IMR-90 (cell line): ENCODE measurements around the gene PBXIP1. TPM values are rescaled to one million over a fixed set of nuclear protein-coding genes. Genes with fewer than 3 reads are reported as not detected.

Experiments used
- ATAC-seq: fragments of 200-7000 bp; cut with Tn5 transposase; 2 replicates; pipeline ENCODE4 v1.9.1; 2020; ENCODE audit warnings: low read depth, mild to moderate bottlenecking, moderate library complexity
- BruUV-seq: library from RNA; stranded (reverse); fragments of 400-500 nt; replicated peaks from 2 replicates; lab custom pipeline; 2021; lab: Mats Ljungman, UMichigan
- CTCF ChIA-PET: fragments of 300-600 bp; formaldehyde crosslinking; extraction: SDS; loops from one replicate; lab custom pipeline; 2021; ENCODE audit warnings: antibody characterized with exemption; lab: Yijun Ruan, JAX
- POLR2A ChIA-PET: fragments of 300-600 bp; sonication (Branson Sonifier 250); formaldehyde crosslinking; loops from one replicate; lab custom pipeline; 2022; ENCODE audit warnings: antibody characterized with exemption; ENCODE audit not compliant: unreplicated experiment; lab: Charles Lee
- DNase-seq: peaks from one replicate; pipeline ENCODE4 v3.0.0; 2013
- H2AFZ ChIP-seq: replicated peaks from 2 replicates; pipeline ENCODE3; 2013; ENCODE audit warnings: low read length, mild to moderate bottlenecking; ENCODE audit not compliant: poor library complexity
- H2AK5ac ChIP-seq: 2 replicates; pipeline ENCODE4 v1.6.1; 2013; ENCODE audit warnings: low read depth, low read length, inconsistent platforms
- H2AK9ac ChIP-seq: replicated peaks from 2 replicates; pipeline ENCODE3; 2013; ENCODE audit warnings: mild to moderate bottlenecking, low read depth, low read length, moderate library complexity; ENCODE audit not compliant: poor library complexity
- H2BK120ac ChIP-seq: 2 replicates; pipeline ENCODE4 v1.6.1; 2013; ENCODE audit warnings: low read depth, low read length, inconsistent platforms
- H2BK15ac ChIP-seq: 3 replicates; pipeline ENCODE4 v1.6.1; 2013; ENCODE audit warnings: low read depth, low read length, inconsistent platforms
- H2BK20ac ChIP-seq: 2 replicates; pipeline ENCODE4 v1.6.1; 2013; ENCODE audit warnings: low read depth, mild to moderate bottlenecking, inconsistent platforms, low read length, moderate library complexity
- H2BK5ac ChIP-seq: 2 replicates; pipeline ENCODE4 v1.6.1; 2013; ENCODE audit warnings: mild to moderate bottlenecking, low read depth, low read length, inconsistent platforms; ENCODE audit not compliant: poor library complexity, severe bottlenecking
- H3K14ac ChIP-seq: replicated peaks from 2 replicates; pipeline ENCODE4 v1.6.1; 2013; ENCODE audit warnings: low read depth, low read length, inconsistent platforms
- H3K18ac ChIP-seq: 2 replicates; pipeline ENCODE4 v1.6.1; 2013; ENCODE audit warnings: low read depth, low read length, control low read depth
- H3K23ac ChIP-seq: 2 replicates; pipeline ENCODE4 v1.6.1; 2013; ENCODE audit warnings: low read depth, low read length, inconsistent platforms
- H3K27ac ChIP-seq: 2 replicates; pipeline ENCODE4 v1.5.1; 2013; ENCODE audit warnings: mild to moderate bottlenecking, control low read depth, low read length; ENCODE audit not compliant: insufficient read depth
- H3K27me3 ChIP-seq: 2 replicates; pipeline ENCODE4 v1.6.1; 2013; ENCODE audit warnings: low read length; ENCODE audit not compliant: control insufficient read depth, insufficient read depth
- H3K36me3 ChIP-seq: 2 replicates; pipeline ENCODE4 v1.6.1; 2013; ENCODE audit warnings: low read length, mixed read lengths; ENCODE audit not compliant: control insufficient read depth, insufficient read depth
- H3K4ac ChIP-seq: 2 replicates; pipeline ENCODE4 v1.6.1; 2013; ENCODE audit warnings: low read depth, low read length, inconsistent platforms
- H3K4me1 ChIP-seq: 2 replicates; pipeline ENCODE4 v1.6.1; 2013; ENCODE audit warnings: low read length, mixed read lengths; ENCODE audit not compliant: control insufficient read depth, insufficient read depth
- H3K4me2 ChIP-seq: 2 replicates; pipeline ENCODE4 v1.6.1; 2013; ENCODE audit warnings: low read depth, mild to moderate bottlenecking, control low read depth, low read length, moderate library complexity
- H3K4me3 ChIP-seq: 2 replicates; pipeline ENCODE4 v1.5.1; 2013; ENCODE audit warnings: low read depth, mild to moderate bottlenecking, control low read depth, low read length, moderate library complexity; ENCODE audit not compliant: insufficient read depth
- H3K56ac ChIP-seq: 2 replicates; pipeline ENCODE4 v1.6.1; 2013; ENCODE audit warnings: low read length, inconsistent platforms; ENCODE audit not compliant: insufficient read depth; ENCODE audit errors: extremely low read depth
- H3K79me1 ChIP-seq, 2 experiments: 2 replicates each; pipeline ENCODE4 v1.6.1; 2013; ENCODE audit warnings: low read length in 2 of 2, inconsistent platforms in 1 of 2, low read depth in 1 of 2
- H3K9ac ChIP-seq: 2 replicates; pipeline ENCODE4 v1.6.1; 2013; ENCODE audit warnings: low read depth, low read length, control low read depth
- H3K9me1 ChIP-seq: 2 replicates; pipeline ENCODE4 v1.6.1; 2013; ENCODE audit warnings: low read length, inconsistent platforms; ENCODE audit not compliant: insufficient read depth
- H3K9me3 ChIP-seq: 2 replicates; pipeline ENCODE4 v1.6.1; 2013; ENCODE audit warnings: low read length; ENCODE audit not compliant: control insufficient read depth, insufficient read depth
- H4K20me1 ChIP-seq: 2 replicates; pipeline ENCODE4 v1.6.1; 2013; ENCODE audit warnings: low read length, inconsistent platforms; ENCODE audit not compliant: insufficient read depth
- H4K5ac ChIP-seq: 2 replicates; pipeline ENCODE4 v1.6.1; 2013; ENCODE audit warnings: mild to moderate bottlenecking, low read depth, low read length, control low read depth
- H4K8ac ChIP-seq, 2 experiments: 2 replicates each; pipeline ENCODE4 v1.6.1; 2013; ENCODE audit warnings: low read depth in 2 of 2, low read length in 2 of 2, control low read depth in 1 of 2, inconsistent platforms in 1 of 2
- H4K91ac ChIP-seq: 2 replicates; pipeline ENCODE4 v1.6.1; 2013; ENCODE audit warnings: low read depth, low read length, inconsistent platforms; ENCODE audit not compliant: insufficient read depth
- CEBPB ChIP-seq: IDR thresholded peaks from 2 replicates; pipeline ENCODE4 v1.6.1; 2012; ENCODE audit warnings: low read depth, low read length, improper control_type of control experiment
- CHD1 ChIP-seq: IDR thresholded peaks from 2 replicates; pipeline ENCODE4 v1.6.1; 2012; ENCODE audit warnings: low read depth, low read length, improper control_type of control experiment
- FOS ChIP-seq: fragments of 150-350 bp; IDR thresholded peaks from 2 replicates; pipeline ENCODE4 v1.6.1; 2016; ENCODE audit warnings: low read depth, low read length
- MAFK ChIP-seq: IDR thresholded peaks from 2 replicates; pipeline ENCODE4 v1.6.1; 2012; ENCODE audit warnings: low read depth, low read length, improper control_type of control experiment
- MAZ ChIP-seq: IDR thresholded peaks from 2 replicates; pipeline ENCODE4 v1.6.1; 2012; ENCODE audit warnings: low read depth, mild to moderate bottlenecking, low read length, improper control_type of control experiment, moderate library complexity, borderline replicate concordance
- MXI1 ChIP-seq: IDR thresholded peaks from 2 replicates; pipeline ENCODE4 v1.6.1; 2012; ENCODE audit warnings: low read depth, mild to moderate bottlenecking, low read length, moderate library complexity, borderline replicate concordance
- NFE2L2 ChIP-seq: fragments of 150-350 bp; IDR thresholded peaks from 2 replicates; pipeline ENCODE4 v1.6.1; 2016; ENCODE audit warnings: low read depth, mild to moderate bottlenecking, low read length
- POLR2A ChIP-seq: IDR thresholded peaks from 2 replicates; pipeline ENCODE4 v1.6.1; 2012; ENCODE audit warnings: mild to moderate bottlenecking, low read depth, low read length
- RAD21 ChIP-seq: IDR thresholded peaks from 2 replicates; pipeline ENCODE4 v1.6.1; 2012; ENCODE audit warnings: low read length, improper control_type of control experiment
- RCOR1 ChIP-seq: IDR thresholded peaks from 2 replicates; pipeline ENCODE4 v1.6.1; 2012; ENCODE audit warnings: mild to moderate bottlenecking, low read length, improper control_type of control experiment; ENCODE audit not compliant: insufficient replicate concordance
- SMC3 ChIP-seq: fragments of 150-350 bp; IDR thresholded peaks from 2 replicates; pipeline ENCODE4 v1.6.1; 2016; ENCODE audit warnings: low read depth, mild to moderate bottlenecking, antibody characterized with exemption, low read length, moderate library complexity
- WGBS, 2 experiments: methylation state at CpG; one replicate each; pipeline versions ENCODE4 v1.1.5 to v1.1.7; 2013; ENCODE audit warnings: missing lambda C conversion rate in 2 of 2; ENCODE audit not compliant: insufficient read length in 1 of 2; ENCODE audit errors: extremely low coverage in 2 of 2; 5-methylcytosine and 5-hydroxymethylcytosine counted together
- dilution Hi-C: fragments of 300-500 bp; cut with HindIII; formaldehyde crosslinking; loops from one replicate; pipeline ENCODE4 v1.14.3; 2018; ENCODE audit warnings: low sequenced_read_pairs; ENCODE audit not compliant: unreplicated experiment
- in situ Hi-C: fragments of 300-500 bp; cut with MboI; formaldehyde crosslinking; loops from 3 replicates; pipeline ENCODE4 v1.14.3; 2019; ENCODE audit warnings: low sequenced_read_pairs, inconsistent platforms, mixed read lengths
- intact Hi-C: fragments of 100-400 bp; cut with micrococcal nuclease; formaldehyde crosslinking; loops from 2 replicates; pipeline ENCODE4 v1.10.0; 2022
- polyA plus RNA-seq, 3 experiments: library from polyadenylated mRNA; depleted of rRNA; stranded (reverse); fragments of >200 nt; gene quantifications; 2 replicates each; pipeline ENCODE4 v1.2.3, GENCODE V29; 2012; ENCODE audit warnings: low replicate concordance in 1 of 3
- total RNA-seq: library from RNA; depleted of rRNA; stranded (reverse); fragments of >200 nt; gene quantifications from 2 replicates; pipeline ENCODE4 v1.2.3, GENCODE V29; 2012
- TF ChIP-seq, protein P1 (sequence below): fragments of 150-350 bp; IDR thresholded peaks from 2 replicates; pipeline ENCODE4 v1.6.1; 2017; ENCODE audit warnings: mild to moderate bottlenecking, antibody characterized with exemption, low read length, low read depth
- TF ChIP-seq, protein P2 (sequence below): fragments of 150-350 bp; IDR thresholded peaks from 2 replicates; pipeline ENCODE4 v1.6.1; 2016; ENCODE audit warnings: low read depth, mild to moderate bottlenecking, low read length, moderate library complexity, borderline replicate concordance

PBXIP1 gene
- total and polyA plus RNA-seq, 2 of the 4 experiments (the other 2 are of a cell fraction): 28.3 to 44.2 TPM

DNA sequence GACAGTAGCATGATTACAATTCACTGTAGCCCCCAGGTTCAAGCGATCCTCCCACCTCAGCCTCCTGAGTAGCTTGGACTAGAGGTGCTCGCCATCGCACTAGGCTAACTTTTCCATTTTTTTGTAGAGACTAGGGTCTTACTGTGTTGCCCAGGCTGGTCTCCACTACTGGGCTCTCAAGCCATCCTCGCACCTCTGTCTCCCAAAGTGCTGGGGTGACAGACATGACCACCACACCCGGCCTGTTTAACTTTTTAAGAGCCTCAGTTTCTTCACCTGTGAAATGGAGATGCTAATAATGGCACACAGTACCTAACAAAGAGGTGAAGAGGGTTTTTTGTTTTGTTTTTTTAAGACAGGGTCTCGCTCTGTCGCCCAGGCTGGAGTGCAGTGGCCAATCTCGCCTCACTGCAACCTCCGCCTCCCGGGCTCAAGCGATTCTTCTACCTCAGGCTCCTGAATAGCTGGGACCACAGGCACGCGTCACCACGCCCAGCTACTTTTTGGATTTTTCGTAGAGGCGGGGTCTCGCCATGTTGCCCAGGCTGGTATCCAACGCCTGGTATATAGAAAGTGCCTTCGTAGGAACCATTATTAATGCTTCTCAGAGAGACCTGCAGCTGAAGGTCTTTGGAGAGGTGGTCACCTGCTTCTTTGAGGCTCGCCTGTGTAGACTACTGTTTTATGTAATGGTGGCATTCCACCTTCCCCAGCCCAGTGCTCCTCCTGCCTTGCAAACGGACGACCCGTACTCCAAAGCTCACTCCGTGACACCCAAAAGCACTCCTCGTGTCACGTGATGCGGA, 19.9 kb downstream of the PBXIP1 start:
- Histone ChIP-seq H4K91ac (peak overlapping the region; percentile 99; the same call in 1 of the 2 replicates), H2BK120ac (peak overlapping the region; percentile 97; the same call in 1 of the 2 replicates), H3K23ac (peak overlapping the region; percentile 20; the same call in 1 of the 2 replicates), H3K4me1 (peaks cover 2% of the 10 kb centered on the region), H2BK5ac (peak overlapping the region; percentile 98), H3K36me3 (no peaks in the 10 kb centered on the region), H3K9me1 (peaks cover 11% of the 10 kb centered on the region; the same call in 1 of the 2 replicates), H4K20me1 (no peaks in the 10 kb centered on the region), H2AFZ (peak overlapping the region; percentile 99), H3K4ac (peak overlapping the region; percentile 97), H3K56ac (peak overlapping the region; percentile 31; the same call in 1 of the 2 replicates), H2BK20ac (no peak overlapping the region), H3K4me2 (peak overlapping the region; percentile 96), H3K27ac (peak overlapping the region; percentile 94), H2AK5ac (peak overlapping the region; percentile 75), H3K14ac (peak overlapping the region; percentile 98), H4K5ac (peak overlapping the region; percentile 90), H3K9me3 (no peaks in the 10 kb centered on the region), H4K8ac (peak overlapping the region; percentile 71 to 99), H2AK9ac (peak overlapping the region; percentile 94), H3K9ac (peak overlapping the region; percentile 96), H3K18ac (peak overlapping the region; percentile 73), H2BK15ac (peak overlapping the region; percentile 99; the same call in 1 of the 3 replicates), H3K79me1 (peaks cover 0 to 14% of the 10 kb centered on the region in 2 experiments; a peak in 2 of 4 replicates), H3K27me3 (no peaks in the 10 kb centered on the region), H3K4me3 (peak overlapping the region; percentile 63)
- ChIA-PET POLR2A (interaction anchor here (0.6 to 1.0 kb wide), 3 partner anchors 20 to 208 kb away, joined by 4 to 6 read pairs (median 4); partner anchors contain the start of gene PBXIP1), CTCF (interaction anchor here (1.0 to 1.2 kb wide), 2 partner anchors 20 to 149 kb away, joined by 3 read pairs; partner anchors contain the start of gene PBXIP1)
- dilution Hi-C loops (no loop called here), intact Hi-C loops (loop anchor here (2.0 kb wide), 1 partner anchor 65 kb away; no protein-coding TSS in a partner anchor), in situ Hi-C loops (no loop called here)
- DNase-seq: no peak
- BruUV-seq: no TSS peak
- 55% methylated on average over 16 of the region's 27 CpGs; no CpG with 5 or more reads in 1 of the 2 experiments for WGBS, 2 experiments
- no peak for ATAC-seq
- TF ChIP-seq SMC3 (no peak), CEBPB (no peak), MAFK (no peak), CHD1 (no peak), MXI1 (no peak), RAD21 (no peak), FOS (no peak), POLR2A (no peak), RCOR1 (no peak), MAZ (no peak), NFE2L2 (no peak)
- TF ChIP-seq, protein P1, sequence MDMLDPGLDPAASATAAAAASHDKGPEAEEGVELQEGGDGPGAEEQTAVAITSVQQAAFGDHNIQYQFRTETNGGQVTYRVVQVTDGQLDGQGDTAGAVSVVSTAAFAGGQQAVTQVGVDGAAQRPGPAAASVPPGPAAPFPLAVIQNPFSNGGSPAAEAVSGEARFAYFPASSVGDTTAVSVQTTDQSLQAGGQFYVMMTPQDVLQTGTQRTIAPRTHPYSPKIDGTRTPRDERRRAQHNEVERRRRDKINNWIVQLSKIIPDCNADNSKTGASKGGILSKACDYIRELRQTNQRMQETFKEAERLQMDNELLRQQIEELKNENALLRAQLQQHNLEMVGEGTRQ: no peak; the same call in 1 of the 2 replicates
- TF ChIP-seq, protein P2, sequence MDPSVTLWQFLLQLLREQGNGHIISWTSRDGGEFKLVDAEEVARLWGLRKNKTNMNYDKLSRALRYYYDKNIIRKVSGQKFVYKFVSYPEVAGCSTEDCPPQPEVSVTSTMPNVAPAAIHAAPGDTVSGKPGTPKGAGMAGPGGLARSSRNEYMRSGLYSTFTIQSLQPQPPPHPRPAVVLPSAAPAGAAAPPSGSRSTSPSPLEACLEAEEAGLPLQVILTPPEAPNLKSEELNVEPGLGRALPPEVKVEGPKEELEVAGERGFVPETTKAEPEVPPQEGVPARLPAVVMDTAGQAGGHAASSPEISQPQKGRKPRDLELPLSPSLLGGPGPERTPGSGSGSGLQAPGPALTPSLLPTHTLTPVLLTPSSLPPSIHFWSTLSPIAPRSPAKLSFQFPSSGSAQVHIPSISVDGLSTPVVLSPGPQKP: no peak
